RWPE2 (cell line): Measurements from ENCODE around the gene DLAT.
A peak's percentile ranks its signal among the peaks of the same experiment; 100 is the strongest.

Experiments used
- ATAC-seq: fragments of 200-7000 bp; cut with Tn5 transposase; 3 replicates; pipeline ENCODE4 v1.9.1; 2021; ENCODE audit warnings: low read depth
- DNase-seq: peaks from one replicate; pipeline ENCODE4 v3.0.0-alpha.2; 2020; ENCODE audit warnings: low spot score
- H3K27ac ChIP-seq: fragments of 450-650 bp; 2 replicates; pipeline ENCODE4 v1.5.1; 2017; ENCODE audit warnings: mild to moderate bottlenecking; ENCODE audit not compliant: poor library complexity, severe bottlenecking
- H3K27me3 ChIP-seq: fragments of 250-450 bp; sonication (Bioruptor Pico); 2 replicates; pipeline ENCODE4 v1.5.1; 2021; ENCODE audit warnings: mild to moderate bottlenecking, moderate library complexity; ENCODE audit not compliant: insufficient read depth, poor library complexity, severe bottlenecking
- H3K36me3 ChIP-seq: fragments of 250-450 bp; sonication (Bioruptor Pico); 2 replicates; pipeline ENCODE4 v1.5.1; 2020; ENCODE audit warnings: low read depth, mild to moderate bottlenecking, moderate library complexity
- H3K4me1 ChIP-seq: fragments of 250-450 bp; sonication (Bioruptor Pico); 2 replicates; pipeline ENCODE4 v1.5.1; 2021; ENCODE audit warnings: mild to moderate bottlenecking, moderate library complexity; ENCODE audit not compliant: insufficient read depth, poor library complexity, severe bottlenecking
- H3K4me3 ChIP-seq: fragments of 250-450 bp; sonication (Bioruptor Pico); 2 replicates; pipeline ENCODE4 v1.5.1; 2021; ENCODE audit warnings: mild to moderate bottlenecking, moderate library complexity; ENCODE audit not compliant: severe bottlenecking
- H3K9me3 ChIP-seq: fragments of 250-450 bp; sonication (Bioruptor Pico); 2 replicates; pipeline ENCODE4 v1.5.1; 2021; ENCODE audit warnings: mild to moderate bottlenecking, moderate library complexity; ENCODE audit not compliant: severe bottlenecking
- TF ChIP-seq, protein P1 (sequence below): fragments of 450-650 bp; IDR thresholded peaks from one replicate; pipeline ENCODE4 v1.5.1; 2017; ENCODE audit warnings: mild to moderate bottlenecking, moderate library complexity; ENCODE audit not compliant: poor library complexity, severe bottlenecking

Gene DLAT

DNA sequence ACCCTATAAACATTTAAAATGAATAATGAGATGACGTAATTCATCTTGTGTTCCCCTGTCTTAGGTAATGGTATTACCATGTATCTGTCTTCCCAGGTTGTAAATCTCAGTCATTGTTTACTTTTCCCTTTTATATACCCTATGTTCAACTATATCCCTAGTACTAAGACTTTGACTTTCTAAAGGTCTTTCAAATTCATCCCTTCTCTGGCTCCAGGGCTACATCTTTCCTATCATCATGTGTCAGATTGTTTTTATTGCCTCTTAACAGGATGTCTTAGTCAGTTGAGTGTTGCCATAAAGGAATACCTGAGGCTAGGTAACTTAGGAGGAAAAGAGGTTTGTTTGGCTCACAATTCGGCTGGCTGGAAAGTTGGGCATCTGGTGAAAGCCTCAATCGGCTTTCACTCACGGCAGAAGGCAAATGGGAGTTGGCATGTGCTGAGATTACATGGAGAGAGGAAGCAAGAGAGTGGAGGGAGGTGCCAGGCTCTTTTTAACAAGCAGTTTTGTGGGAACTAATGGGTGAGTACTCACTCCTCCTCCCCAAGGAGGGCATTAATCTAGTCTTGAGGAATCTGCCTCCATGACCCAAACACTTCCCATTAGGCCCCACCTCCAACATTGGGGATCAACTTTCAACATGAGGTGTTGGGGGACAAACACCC is 11.6 kb upstream of the DLAT start:
- peak overlapping the region; percentile 73 for H3K27ac ChIP-seq

GRCh38 chr11:112016088-112016764 is 9.0 kb upstream of the DLAT start:
- peaks cover 7% of the 10 kb centered on the region for H3K36me3 ChIP-seq
- DNase-seq (no peak), ATAC-seq (no peak)
- H3K4me1 ChIP-seq = peaks cover 33% of the 10 kb centered on the region
- H3K4me3 ChIP-seq = no peak overlapping the region
- no peaks in the 10 kb centered on the region for H3K27me3 ChIP-seq
- peak overlapping the region; percentile 56 for H3K27ac ChIP-seq
- H3K9me3 ChIP-seq = no peaks in the 10 kb centered on the region
- TF ChIP-seq, protein P1, sequence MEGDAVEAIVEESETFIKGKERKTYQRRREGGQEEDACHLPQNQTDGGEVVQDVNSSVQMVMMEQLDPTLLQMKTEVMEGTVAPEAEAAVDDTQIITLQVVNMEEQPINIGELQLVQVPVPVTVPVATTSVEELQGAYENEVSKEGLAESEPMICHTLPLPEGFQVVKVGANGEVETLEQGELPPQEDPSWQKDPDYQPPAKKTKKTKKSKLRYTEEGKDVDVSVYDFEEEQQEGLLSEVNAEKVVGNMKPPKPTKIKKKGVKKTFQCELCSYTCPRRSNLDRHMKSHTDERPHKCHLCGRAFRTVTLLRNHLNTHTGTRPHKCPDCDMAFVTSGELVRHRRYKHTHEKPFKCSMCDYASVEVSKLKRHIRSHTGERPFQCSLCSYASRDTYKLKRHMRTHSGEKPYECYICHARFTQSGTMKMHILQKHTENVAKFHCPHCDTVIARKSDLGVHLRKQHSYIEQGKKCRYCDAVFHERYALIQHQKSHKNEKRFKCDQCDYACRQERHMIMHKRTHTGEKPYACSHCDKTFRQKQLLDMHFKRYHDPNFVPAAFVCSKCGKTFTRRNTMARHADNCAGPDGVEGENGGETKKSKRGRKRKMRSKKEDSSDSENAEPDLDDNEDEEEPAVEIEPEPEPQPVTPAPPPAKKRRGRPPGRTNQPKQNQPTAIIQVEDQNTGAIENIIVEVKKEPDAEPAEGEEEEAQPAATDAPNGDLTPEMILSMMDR = no peak

More for the DNA sequence above, 11.6 kb upstream of the DLAT start:
- no peak overlapping the region for H3K4me3 ChIP-seq
- no peaks in the 10 kb centered on the region for H3K27me3 ChIP-seq
- no peak for DNase-seq
- H3K9me3 ChIP-seq = no peaks in the 10 kb centered on the region
- peaks cover 3% of the 10 kb centered on the region; the same call in 1 of the 2 replicates for H3K36me3 ChIP-seq
- H3K4me1 ChIP-seq = peaks cover 33% of the 10 kb centered on the region
- TF ChIP-seq, protein P1 = no peak
- peak; percentile 84 for ATAC-seq

- TF ChIP-seq, protein P1 = no peak
These were observed 8.3 kb upstream of the DLAT start for GRCh38 chr11:112016765-112017376.

GRCh38 chr11:112017538-112017937 is 7.7 kb upstream of the DLAT start:
- Histone ChIP-seq H3K27ac (peak overlapping the region; percentile 56), H3K4me3 (no peak overlapping the region), H3K4me1 (peaks cover 32% of the 10 kb centered on the region), H3K36me3 (peaks cover 7% of the 10 kb centered on the region), H3K27me3 (no peaks in the 10 kb centered on the region), H3K9me3 (no peaks in the 10 kb centered on the region)
- TF ChIP-seq, protein P1 = no peak
- ATAC-seq (no peak), DNase-seq (no peak)

More at GRCh38 chr11:112016765-112017376, 8.3 kb upstream of the DLAT start:
- Histone ChIP-seq H3K4me3 (no peak overlapping the region), H3K4me1 (peaks cover 33% of the 10 kb centered on the region), H3K36me3 (peaks cover 7% of the 10 kb centered on the region), H3K27ac (peak overlapping the region; percentile 56), H3K27me3 (no peaks in the 10 kb centered on the region), H3K9me3 (no peaks in the 10 kb centered on the region)
- ATAC-seq (peak; percentile 52), DNase-seq (no peak)

DNA sequence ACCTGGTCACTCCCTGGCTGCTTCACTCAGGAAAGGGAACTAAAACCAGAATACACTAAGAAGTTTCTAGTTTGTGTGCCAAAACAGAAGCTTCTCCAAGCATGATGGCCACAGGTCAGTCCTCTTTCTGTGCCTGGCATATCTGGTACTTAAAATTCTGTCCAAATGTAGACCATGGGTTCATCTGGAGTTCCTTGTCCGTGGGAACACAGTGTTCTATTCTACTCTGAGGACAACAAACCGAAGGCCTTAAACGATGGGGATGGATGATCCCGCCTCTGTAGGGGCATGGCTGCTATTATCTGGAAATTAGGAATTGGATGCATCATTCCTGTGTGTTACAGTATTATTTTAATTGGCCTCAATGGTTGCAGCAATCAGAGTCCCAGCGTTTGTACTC is 6.1 kb upstream of the DLAT start:
- no peak for ATAC-seq
- DNase-seq = no peak
- Histone ChIP-seq H3K27me3 (no peaks in the 10 kb centered on the region), H3K4me1 (peaks cover 18% of the 10 kb centered on the region), H3K36me3 (peaks cover 7% of the 10 kb centered on the region), H3K9me3 (no peaks in the 10 kb centered on the region), H3K4me3 (no peak overlapping the region), H3K27ac (no peak overlapping the region)
- TF ChIP-seq, protein P1 = no peak
